Measurements from ENCODE around the gene RAB40A. TPM values are rescaled to one million over a fixed set of nuclear protein-coding genes. Genes with fewer than 3 reads are reported as not detected.

RAB40A gene
- total RNA-seq, 4 donors from 2014 or later = 1.3 to 8.9 (median 4.6) TPM

DNA sequence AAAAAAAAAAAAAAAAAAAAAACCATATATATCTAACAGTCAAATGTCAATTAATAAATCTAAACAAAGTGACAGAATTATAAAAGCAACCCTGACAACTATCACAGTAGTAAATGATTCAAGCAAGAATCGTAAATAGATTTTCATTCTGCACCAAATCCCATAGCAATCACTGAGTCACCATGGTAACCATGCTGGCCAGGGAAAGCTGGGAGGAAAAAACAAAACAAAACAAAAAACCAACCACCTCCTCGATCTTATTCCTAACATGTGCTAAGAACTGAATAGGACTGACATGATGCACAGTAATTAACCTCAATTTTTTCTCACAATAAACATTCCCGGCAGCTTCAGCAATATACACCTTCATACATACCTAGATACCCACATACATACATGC lies 30.6 kb upstream of the RAB40A start:
- no peak overlapping the region for H3K27ac ChIP-seq
- no peaks in the 10 kb centered on the region for H3K36me3 ChIP-seq
- no peak overlapping the region for H3K4me3 ChIP-seq
- 34 to 88% methylated on average over 3 of the region's 3 CpGs for WGBS, 2 donors (ENCODE audit: low coverage in 1 of 2)
- no peaks in the 10 kb centered on the region for H3K9me3 ChIP-seq
- no peak for ATAC-seq
- H3K27me3 ChIP-seq = no peaks in the 10 kb centered on the region
- H3K4me1 ChIP-seq = no peaks in the 10 kb centered on the region
- TF ChIP-seq POLR2AphosphoS5 (IDR thresholded peaks at IDR 0.05) (no peak), EP300 (IDR thresholded peaks at IDR 0.05) (no peak)

DNA sequence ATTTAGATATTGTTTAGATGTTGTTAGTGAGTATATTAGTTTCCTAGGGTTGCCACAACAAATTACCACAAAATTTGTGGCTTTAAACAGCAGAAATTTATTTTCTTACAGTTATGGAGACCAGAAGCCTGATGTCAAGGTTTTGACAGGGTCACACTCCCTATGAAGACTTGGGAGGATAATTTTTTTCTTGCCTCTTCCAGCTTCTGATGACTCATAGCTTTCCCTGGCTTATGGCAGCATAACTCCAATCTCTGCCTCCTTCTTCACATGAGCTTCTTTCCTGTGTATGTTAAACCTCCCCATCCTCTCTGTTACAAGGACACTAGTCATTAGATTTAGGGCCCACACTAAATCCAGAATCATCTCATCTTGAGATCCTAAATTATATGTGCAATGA lies 20.9 kb upstream of the RAB40A start:
- H3K4me1 ChIP-seq = peaks cover 0 to 25% (median 0%) of the 10 kb centered on the region in 3 donors
- peak; percentile 54 for ATAC-seq
- H3K36me3 ChIP-seq = no peaks in the 10 kb centered on the region
- TF ChIP-seq POLR2AphosphoS5 (IDR thresholded peaks at IDR 0.05) (peak; percentile 43), POLR2A (IDR thresholded peaks at IDR 0.05) (no peak), EP300 (IDR thresholded peaks at IDR 0.05) (no peak)
- TF ChIP-seq, protein P1, sequence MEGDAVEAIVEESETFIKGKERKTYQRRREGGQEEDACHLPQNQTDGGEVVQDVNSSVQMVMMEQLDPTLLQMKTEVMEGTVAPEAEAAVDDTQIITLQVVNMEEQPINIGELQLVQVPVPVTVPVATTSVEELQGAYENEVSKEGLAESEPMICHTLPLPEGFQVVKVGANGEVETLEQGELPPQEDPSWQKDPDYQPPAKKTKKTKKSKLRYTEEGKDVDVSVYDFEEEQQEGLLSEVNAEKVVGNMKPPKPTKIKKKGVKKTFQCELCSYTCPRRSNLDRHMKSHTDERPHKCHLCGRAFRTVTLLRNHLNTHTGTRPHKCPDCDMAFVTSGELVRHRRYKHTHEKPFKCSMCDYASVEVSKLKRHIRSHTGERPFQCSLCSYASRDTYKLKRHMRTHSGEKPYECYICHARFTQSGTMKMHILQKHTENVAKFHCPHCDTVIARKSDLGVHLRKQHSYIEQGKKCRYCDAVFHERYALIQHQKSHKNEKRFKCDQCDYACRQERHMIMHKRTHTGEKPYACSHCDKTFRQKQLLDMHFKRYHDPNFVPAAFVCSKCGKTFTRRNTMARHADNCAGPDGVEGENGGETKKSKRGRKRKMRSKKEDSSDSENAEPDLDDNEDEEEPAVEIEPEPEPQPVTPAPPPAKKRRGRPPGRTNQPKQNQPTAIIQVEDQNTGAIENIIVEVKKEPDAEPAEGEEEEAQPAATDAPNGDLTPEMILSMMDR (IDR thresholded peaks at IDR 0.05) = no peak
- no peaks in the 10 kb centered on the region for H3K27me3 ChIP-seq
- H3K9me3 ChIP-seq = no peaks in the 10 kb centered on the region
- no peak overlapping the region for H3K4me3 ChIP-seq
- H3K27ac ChIP-seq = peak overlapping the region; percentile 65 to 94 (median 78)

DNA sequence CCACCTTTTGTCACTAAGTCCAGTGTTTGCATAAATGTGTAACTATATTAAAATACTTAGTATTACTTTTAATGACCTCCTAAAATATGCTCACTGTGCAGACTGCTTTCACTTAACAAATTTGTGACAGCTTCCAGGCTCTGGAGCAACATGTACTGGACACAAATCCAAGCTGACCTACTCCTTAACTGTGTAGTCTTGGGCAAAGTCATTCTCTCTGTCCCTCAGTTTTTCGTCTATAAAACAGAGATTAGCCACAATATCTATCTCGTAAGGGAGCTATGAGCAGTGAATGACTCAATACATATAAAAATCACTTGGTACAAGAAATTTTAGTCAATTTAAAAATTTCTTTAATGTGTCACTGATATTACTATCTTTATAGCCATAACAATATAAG lies 20.4 kb upstream of the RAB40A start:
- Histone ChIP-seq H3K27ac (peak overlapping the region; percentile 65 to 94 (median 78)), H3K4me1 (peaks cover 0 to 25% (median 0%) of the 10 kb centered on the region in 3 donors), H3K9me3 (no peaks in the 10 kb centered on the region), H3K27me3 (no peaks in the 10 kb centered on the region), H3K36me3 (no peaks in the 10 kb centered on the region), H3K4me3 (no peak overlapping the region)
- 19 to 76% methylated on average over 2 of the region's 2 CpGs for WGBS, 2 donors (ENCODE audit: low coverage in 1 of 2)
- peak; percentile 70 for ATAC-seq
- TF ChIP-seq POLR2AphosphoS5 (IDR thresholded peaks at IDR 0.05) (peak; percentile 62), EP300 (IDR thresholded peaks at IDR 0.05) (no peak)

DNA sequence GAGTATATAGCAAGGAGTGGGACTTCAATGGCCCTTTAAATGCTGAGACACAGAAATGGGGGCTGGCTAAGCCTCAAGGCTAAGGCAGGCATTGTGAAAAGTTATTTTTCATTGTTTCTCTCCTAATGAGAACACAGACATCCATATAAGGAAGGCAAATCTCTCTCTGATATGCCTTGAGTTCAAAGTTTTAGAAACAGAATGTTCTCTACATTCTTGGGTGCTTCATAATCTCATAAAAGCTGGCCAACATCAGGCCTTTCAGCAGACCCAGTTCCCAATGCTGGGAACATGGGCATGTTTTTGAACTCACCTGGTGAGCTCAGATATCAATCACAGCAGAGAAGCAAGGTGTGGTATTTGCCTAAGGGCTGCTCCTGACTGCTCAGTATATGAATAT lies 19.4 kb upstream of the RAB40A start:
- H3K4me1 ChIP-seq = peaks cover 0 to 25% (median 0%) of the 10 kb centered on the region in 3 donors
- ATAC-seq = peak; percentile 44
- TF ChIP-seq POLR2AphosphoS5 (IDR thresholded peaks at IDR 0.05) = peak; percentile 72
- TF ChIP-seq, protein P1 (IDR thresholded peaks at IDR 0.05) = no peak
- no peak for TF ChIP-seq POLR2A (IDR thresholded peaks at IDR 0.05)
- TF ChIP-seq EP300 (IDR thresholded peaks at IDR 0.05) = peak; percentile 9
- H3K9me3 ChIP-seq = no peaks in the 10 kb centered on the region
- H3K36me3 ChIP-seq = no peaks in the 10 kb centered on the region
- no peak overlapping the region for H3K4me3 ChIP-seq
- H3K27me3 ChIP-seq = no peaks in the 10 kb centered on the region
- H3K27ac ChIP-seq = peak overlapping the region; percentile 65 to 94 (median 78)

DNA sequence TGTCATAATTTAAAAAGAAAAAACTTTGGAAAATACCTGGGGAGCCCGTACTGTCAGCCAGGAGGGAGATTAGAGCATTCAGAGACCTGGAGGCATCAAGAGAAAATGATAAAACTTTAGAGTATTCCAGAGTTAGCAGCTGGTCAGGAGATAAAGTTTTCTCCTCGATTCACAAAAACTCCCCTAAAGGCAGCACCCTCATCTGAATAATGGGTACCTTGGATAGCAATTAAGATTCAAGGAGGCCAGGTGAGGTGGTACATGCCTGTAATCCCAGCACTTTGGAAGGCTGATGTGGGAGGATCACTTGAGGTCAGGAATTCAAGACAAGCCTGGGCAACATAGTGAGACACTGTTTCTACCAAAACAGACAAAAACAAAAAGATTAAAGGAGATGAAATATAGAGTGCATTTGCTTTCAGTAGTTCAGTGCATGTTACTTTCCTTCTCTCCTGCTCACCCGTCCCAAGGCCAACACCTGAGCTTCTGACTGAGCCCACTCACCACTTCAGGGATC lies 18.6 kb upstream of the RAB40A start:
- Histone ChIP-seq H3K27me3 (no peaks in the 10 kb centered on the region), H3K27ac (peak overlapping the region; percentile 65 to 94 (median 78)), H3K4me1 (peaks cover 0 to 25% (median 0%) of the 10 kb centered on the region in 3 donors), H3K9me3 (no peaks in the 10 kb centered on the region), H3K4me3 (no peak overlapping the region), H3K36me3 (no peaks in the 10 kb centered on the region)
- WGBS, 2 donors (ENCODE audit: low coverage in 1 of 2) = 69 to 76% methylated on average over 2 of the region's 3 CpGs
- no peak for ATAC-seq
- TF ChIP-seq EP300 (IDR thresholded peaks at IDR 0.05) (no peak), POLR2A (IDR thresholded peaks at IDR 0.05) (no peak), POLR2AphosphoS5 (IDR thresholded peaks at IDR 0.05) (no peak)
- TF ChIP-seq, protein P1 (IDR thresholded peaks at IDR 0.05) = no peak

DNA sequence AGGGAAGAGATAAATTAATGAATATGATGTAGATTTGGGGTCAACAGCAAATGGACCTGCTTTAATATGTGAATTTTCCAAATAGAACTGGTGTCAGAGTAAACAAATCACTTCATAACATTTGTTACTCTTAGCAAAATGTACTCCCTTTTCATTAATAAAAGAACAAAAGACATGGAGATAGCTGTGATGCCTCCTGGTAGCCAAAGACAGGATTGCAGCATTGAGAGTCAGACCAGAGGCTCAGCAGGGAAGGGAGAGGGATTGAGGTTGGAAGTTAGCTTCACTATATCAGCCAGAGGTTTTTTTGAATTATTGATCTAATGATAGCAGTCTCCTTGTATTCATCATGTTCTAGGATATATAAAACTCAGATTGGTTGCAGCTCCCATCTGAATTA lies 17.4 kb upstream of the RAB40A start:
- ATAC-seq = no peak

More for the DNA sequence above, 17.4 kb upstream of the RAB40A start:
- no peak for TF ChIP-seq EP300 (IDR thresholded peaks at IDR 0.05)
- TF ChIP-seq, protein P1 (IDR thresholded peaks at IDR 0.05) = peak in 1 of 4 experiments; percentile 26
- Histone ChIP-seq H3K36me3 (no peaks in the 10 kb centered on the region), H3K4me3 (no peak overlapping the region), H3K9me3 (no peaks in the 10 kb centered on the region), H3K4me1 (peaks cover 0 to 25% (median 0%) of the 10 kb centered on the region in 3 donors), H3K27me3 (no peaks in the 10 kb centered on the region), H3K27ac (peak overlapping the region; percentile 75 to 82 (median 78))

All from gastroesophageal sphincter (tissue), 4 donors.